Testis (tissue), 2 donors: ENCODE measurements around the gene PPP1R12B.

Source experiments
- CTCF ChIP-seq, 3 experiments: fragments of 450-650 bp in 2 of 3; fragments of 200-600 bp in 1 of 3; sonication (generic) in 1 of 3; IDR thresholded peaks; one replicate each; pipeline ENCODE4 v1.5.1; 2016 to 2019; ENCODE audit warnings: antibody characterized with exemption in 3 of 3, mild to moderate bottlenecking in 2 of 3, moderate library complexity in 1 of 3
- POLR2A ChIP-seq: fragments of 450-650 bp; IDR thresholded peaks from one replicate; pipeline ENCODE4 v1.6.1; 2017; ENCODE audit warnings: antibody characterized with exemption, mild to moderate bottlenecking, moderate library complexity

DNA sequence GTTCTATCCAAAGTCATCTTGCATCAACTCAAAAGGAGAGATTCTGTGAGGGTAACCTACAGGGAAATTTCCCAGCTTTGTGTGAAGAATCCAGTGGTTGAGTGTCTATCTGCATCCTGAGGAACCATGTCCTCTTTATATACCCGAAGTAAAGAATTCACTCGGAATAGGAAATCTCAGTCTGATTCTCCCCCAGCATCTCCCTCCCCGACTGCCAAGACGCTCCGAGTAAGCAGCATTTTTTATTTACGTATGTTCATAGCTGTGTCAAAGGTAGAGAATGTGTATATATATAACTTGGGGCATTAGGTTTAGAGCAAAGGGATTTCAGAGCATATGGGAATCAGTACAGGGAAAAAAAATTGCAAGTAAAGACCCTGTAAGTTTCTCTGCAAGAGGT is 191.5 kb downstream of the PPP1R12B start:
- TF ChIP-seq CTCF (IDR thresholded peaks at IDR 0.05): no peak
- TF ChIP-seq POLR2A: no peak
